Stomach smooth muscle (tissue), 2 donors: ENCODE measurements around the gene SH3RF3.

Experiments used
- H3K27ac ChIP-seq: one replicate; pipeline ENCODE4 v1.7.0; 2013; ENCODE audit warnings: mild to moderate bottlenecking, low read length, inconsistent platforms
- H3K27me3 ChIP-seq, 2 donors: one replicate each; pipeline ENCODE4 v1.7.0; 2013; ENCODE audit warnings: low read length in 2 of 2; ENCODE audit not compliant: insufficient read depth in 2 of 2, control insufficient read depth in 1 of 2
- H3K36me3 ChIP-seq, 2 donors: one replicate each; pipeline ENCODE4 v1.7.0; 2013; ENCODE audit warnings: low read length in 2 of 2; ENCODE audit not compliant: control insufficient read depth in 2 of 2, insufficient read depth in 2 of 2
- H3K4me1 ChIP-seq: one replicate; pipeline ENCODE4 v1.7.0; 2013; ENCODE audit warnings: low read length; ENCODE audit not compliant: control insufficient read depth, insufficient read depth
- H3K4me3 ChIP-seq, 2 donors: one replicate each; pipeline ENCODE4 v1.7.0; 2013; ENCODE audit warnings: low read length in 2 of 2
- H3K9ac ChIP-seq, 2 donors: one replicate each; pipeline ENCODE4 v1.7.0; 2013; ENCODE audit warnings: low read length in 2 of 2, mild to moderate bottlenecking in 1 of 2
- H3K9me3 ChIP-seq, 2 donors: one replicate each; pipeline ENCODE4 v1.7.0; 2013; ENCODE audit warnings: low read length in 2 of 2; ENCODE audit not compliant: control insufficient read depth in 2 of 2
- donor health status: healthy.
- donor health status: Pancreatic carcinoma.

SH3RF3 gene

GRCh38 chr2:109440499-109441156 is 311.6 kb downstream of the SH3RF3 start:
- Histone ChIP-seq H3K4me3 (no peak overlapping the region), H3K27ac (no peak overlapping the region), H3K4me1 (peaks cover 15% of the 10 kb centered on the region), H3K9me3 (peaks cover 0 to 4% of the 10 kb centered on the region in 2 donors), H3K9ac (no peak overlapping the region), H3K27me3 (no peaks in the 10 kb centered on the region), H3K36me3 (peaks cover 0 to 10% of the 10 kb centered on the region in 2 donors)

- H3K36me3 ChIP-seq = peaks cover 0 to 8% of the 10 kb centered on the region in 2 donors
- no peaks in the 10 kb centered on the region for H3K27me3 ChIP-seq
- peaks cover 14% of the 10 kb centered on the region for H3K4me1 ChIP-seq
- H3K4me3 ChIP-seq = no peak overlapping the region
- H3K9ac ChIP-seq = no peak overlapping the region
- H3K27ac ChIP-seq = no peak overlapping the region
- H3K9me3 ChIP-seq = peaks cover 0 to 4% of the 10 kb centered on the region in 2 donors
These were observed 313.8 kb downstream of the SH3RF3 start for GRCh38 chr2:109442715-109443319.

DNA sequence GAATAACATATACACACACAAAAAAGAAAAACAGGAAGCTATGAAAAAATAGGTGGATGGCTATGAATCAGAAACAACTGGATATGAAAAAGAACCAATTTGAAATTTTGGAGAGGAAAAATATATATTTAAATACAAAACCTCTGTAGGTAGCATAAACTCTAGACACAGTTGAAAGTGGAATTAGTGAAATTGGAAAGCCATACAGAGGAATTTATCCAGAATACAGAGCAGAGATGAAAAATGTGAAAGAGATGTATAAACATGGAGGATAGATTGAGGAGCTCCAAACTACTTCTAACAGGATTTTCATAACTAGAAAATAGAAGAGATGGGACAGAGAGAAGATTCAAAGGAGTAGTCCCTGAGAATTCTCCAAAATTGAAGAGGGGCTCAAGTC is 315.9 kb downstream of the SH3RF3 start:
- Histone ChIP-seq H3K36me3 (no peaks in the 10 kb centered on the region), H3K27ac (no peak overlapping the region), H3K4me3 (no peak overlapping the region), H3K9me3 (peaks cover 0 to 4% of the 10 kb centered on the region in 2 donors), H3K9ac (no peak overlapping the region), H3K4me1 (peaks cover 23% of the 10 kb centered on the region), H3K27me3 (no peaks in the 10 kb centered on the region)

DNA sequence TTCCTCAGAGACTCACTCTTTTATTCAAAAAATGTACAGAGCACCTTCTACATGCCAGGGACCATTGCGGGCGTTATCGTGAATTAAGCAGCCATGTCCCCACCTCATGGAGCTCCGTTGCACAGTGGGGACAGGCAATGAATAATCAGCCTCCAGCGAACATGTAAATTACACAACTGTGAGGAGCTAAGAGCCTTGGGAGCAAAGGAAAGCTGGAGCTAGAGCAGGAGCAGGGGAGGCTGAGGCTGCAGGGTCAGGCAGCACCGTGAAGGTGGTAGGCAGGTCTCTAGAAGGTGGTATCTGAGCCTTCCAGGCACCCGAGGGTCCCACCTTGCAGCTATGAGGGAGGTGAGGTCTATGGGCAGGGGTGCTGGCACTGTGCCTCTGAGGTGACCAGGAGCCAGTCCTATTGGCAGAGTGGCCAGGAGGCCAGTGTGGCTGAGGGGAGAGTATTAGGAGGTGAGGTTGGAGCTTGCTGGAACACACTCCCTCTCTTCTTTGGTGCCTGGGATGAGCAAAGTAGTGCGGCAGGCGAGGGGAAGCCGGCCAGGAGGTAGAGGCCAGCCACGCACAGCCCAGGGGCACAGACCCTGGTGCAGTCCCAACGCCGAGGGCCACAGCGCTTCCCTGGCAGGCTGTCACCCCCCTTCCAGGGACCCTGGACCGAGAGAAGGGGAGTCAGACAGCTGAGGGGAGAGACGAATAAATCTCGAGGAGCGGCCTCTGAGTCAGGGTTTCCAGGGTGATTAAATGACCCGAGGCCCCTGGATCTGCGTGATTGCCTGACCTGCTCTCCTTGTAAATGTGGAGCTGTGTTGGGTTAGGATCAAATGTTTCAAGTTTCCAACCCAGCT is 317.5 kb downstream of the SH3RF3 start:
- Histone ChIP-seq H3K9ac (peak overlapping the region in 1 of 2 donors; percentile 32), H3K27ac (peak overlapping the region; percentile 18), H3K9me3 (peaks cover 0 to 4% of the 10 kb centered on the region in 2 donors), H3K4me3 (no peak overlapping the region), H3K27me3 (no peaks in the 10 kb centered on the region), H3K36me3 (no peaks in the 10 kb centered on the region), H3K4me1 (peaks cover 32% of the 10 kb centered on the region)

GRCh38 chr2:109447251-109447661 is 318.3 kb downstream of the SH3RF3 start:
- peak overlapping the region; percentile 24 for H3K27ac ChIP-seq
- no peaks in the 10 kb centered on the region for H3K27me3 ChIP-seq
- peak overlapping the region in 1 of 2 donors; percentile 29 for H3K4me3 ChIP-seq
- no peaks in the 10 kb centered on the region for H3K36me3 ChIP-seq
- peaks cover 0 to 4% of the 10 kb centered on the region in 2 donors for H3K9me3 ChIP-seq
- H3K4me1 ChIP-seq = peaks cover 32% of the 10 kb centered on the region
- peak overlapping the region in 1 of 2 donors; percentile 21 for H3K9ac ChIP-seq

DNA sequence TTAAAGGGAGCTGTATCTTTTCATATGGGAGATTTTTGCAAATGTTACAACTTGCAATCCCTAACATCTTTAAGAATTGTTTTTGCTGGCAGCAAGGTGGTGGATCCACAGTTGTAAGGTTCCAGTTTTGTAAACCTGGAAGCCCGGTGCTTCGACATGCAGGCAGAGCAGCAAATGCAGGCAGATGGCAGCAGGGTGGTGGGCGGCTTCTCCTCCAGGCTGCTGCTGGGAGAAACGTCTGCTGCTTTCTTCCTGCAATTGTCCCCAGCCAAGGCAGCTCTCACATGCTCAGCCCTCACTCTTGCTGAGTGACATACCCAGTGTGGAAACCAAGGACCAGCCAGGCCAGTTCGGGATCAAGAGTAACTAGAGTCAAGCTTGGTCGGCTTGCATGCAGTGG is 318.8 kb downstream of the SH3RF3 start:
- peaks cover 32% of the 10 kb centered on the region for H3K4me1 ChIP-seq
- H3K27ac ChIP-seq = peak overlapping the region; percentile 24

GRCh38 chr2:109448207-109448606 is 319.2 kb downstream of the SH3RF3 start:
- H3K36me3 ChIP-seq = no peaks in the 10 kb centered on the region
- H3K4me3 ChIP-seq = no peak overlapping the region
- no peaks in the 10 kb centered on the region for H3K27me3 ChIP-seq
- peaks cover 32% of the 10 kb centered on the region for H3K4me1 ChIP-seq
- H3K27ac ChIP-seq = no peak overlapping the region
- H3K9ac ChIP-seq = no peak overlapping the region
- peaks cover 0 to 4% of the 10 kb centered on the region in 2 donors for H3K9me3 ChIP-seq

More for the DNA sequence above, 318.8 kb downstream of the SH3RF3 start:
- Histone ChIP-seq H3K9ac (no peak overlapping the region), H3K27me3 (no peaks in the 10 kb centered on the region), H3K36me3 (no peaks in the 10 kb centered on the region), H3K4me3 (no peak overlapping the region), H3K9me3 (peaks cover 0 to 4% of the 10 kb centered on the region in 2 donors)

DNA sequence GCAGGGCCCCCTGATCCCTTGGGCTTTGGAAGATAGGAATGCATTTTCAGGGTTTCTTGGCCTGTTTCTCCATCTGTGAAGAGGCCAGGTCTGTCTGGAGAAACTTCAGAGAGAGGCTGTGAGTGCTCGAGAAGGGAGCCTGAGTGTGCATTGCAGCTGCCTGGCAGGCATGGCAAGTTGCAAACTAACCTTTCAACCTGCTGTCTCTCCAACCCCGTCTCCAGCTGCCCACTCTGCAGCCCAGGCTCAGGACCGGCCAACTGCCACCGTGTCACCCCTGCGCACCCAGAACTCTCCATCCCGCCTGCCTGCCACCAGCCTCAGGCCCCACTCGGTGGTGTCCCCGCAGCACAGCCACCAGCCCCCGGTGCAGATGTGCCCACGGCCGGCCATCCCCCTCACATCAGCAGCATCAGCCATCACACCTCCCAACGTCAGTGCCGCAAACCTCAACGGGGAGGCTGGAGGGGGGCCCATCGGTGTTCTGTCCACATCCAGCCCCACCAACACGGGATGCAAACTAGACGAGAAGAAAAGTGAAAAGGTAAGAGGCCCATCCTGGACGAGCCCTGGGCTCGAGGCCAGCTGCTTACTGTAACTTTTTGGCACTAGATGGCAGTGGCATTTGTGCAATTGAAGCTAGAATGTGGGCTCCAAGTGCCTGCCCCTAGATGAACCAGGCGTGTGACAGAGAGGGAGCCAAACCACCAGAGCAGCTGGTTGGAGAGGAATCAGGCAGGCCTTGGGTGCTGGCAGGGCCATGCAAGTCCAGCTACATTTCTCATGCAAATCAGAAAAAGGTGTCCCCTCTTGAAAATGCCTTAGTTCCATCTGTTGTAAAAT is 320.2 kb downstream of the SH3RF3 start:
- Histone ChIP-seq H3K4me1 (peaks cover 32% of the 10 kb centered on the region), H3K27ac (no peak overlapping the region), H3K9ac (no peak overlapping the region), H3K4me3 (no peak overlapping the region), H3K9me3 (peaks cover 0 to 4% of the 10 kb centered on the region in 2 donors), H3K36me3 (no peaks in the 10 kb centered on the region), H3K27me3 (no peaks in the 10 kb centered on the region)

GRCh38 chr2:109450574-109451273 is 321.7 kb downstream of the SH3RF3 start:
- Histone ChIP-seq H3K9ac (no peak overlapping the region), H3K4me1 (peaks cover 32% of the 10 kb centered on the region), H3K27ac (no peak overlapping the region)

More at GRCh38 chr2:109450574-109451273, 321.7 kb downstream of the SH3RF3 start:
- no peak overlapping the region for H3K4me3 ChIP-seq
- no peaks in the 10 kb centered on the region for H3K9me3 ChIP-seq
- H3K27me3 ChIP-seq = no peaks in the 10 kb centered on the region
- H3K36me3 ChIP-seq = no peaks in the 10 kb centered on the region
